Measurements from ENCODE around the gene EFCAB7. TPM values are rescaled to one million over a fixed set of nuclear protein-coding genes. Genes with fewer than 3 reads are reported as not detected.

EFCAB7 gene
- total and polyA plus RNA-seq, 2 of the 4 experiments (the other 2 are of a cell fraction), result 2.3 TPM

- Histone ChIP-seq H3K36me3 (ENCODE audit: control insufficient read depth, insufficient read depth, low read length) (no peaks in the 10 kb centered on the region; the same call in 1 of the 2 replicates), H3K9ac (ENCODE audit: low read depth, low read length) (no peak overlapping the region), H2BK15ac (ENCODE audit: low read depth, low read length) (no peak overlapping the region), H2AFZ (replicated peaks; ENCODE audit: low read length, poor library complexity) (no peak overlapping the region), H3K9me1 (ENCODE audit: insufficient read depth, low read length) (peaks cover 3% of the 10 kb centered on the region; the same call in 1 of the 2 replicates), H3K23ac (ENCODE audit: low read depth, low read length) (no peak overlapping the region), H3K14ac (replicated peaks; ENCODE audit: low read depth, low read length) (no peak overlapping the region), H4K5ac (ENCODE audit: low read depth, low read length) (no peak overlapping the region), H3K56ac (ENCODE audit: extremely low read depth, insufficient read depth, low read length) (no peak overlapping the region), H2BK120ac (ENCODE audit: low read depth, low read length) (no peak overlapping the region), H4K20me1 (ENCODE audit: insufficient read depth, low read length) (peaks cover 13% of the 10 kb centered on the region; the same call in 1 of the 2 replicates), H3K79me1 (ENCODE audit: low read depth in 1 of 2, low read length in 2 of 2) (peaks cover 35 to 37% of the 10 kb centered on the region in 2 experiments), H3K4me2 (ENCODE audit: low read depth, low read length) (no peak overlapping the region), H3K4ac (ENCODE audit: low read depth, low read length) (no peak overlapping the region), H2AK9ac (replicated peaks; ENCODE audit: low read depth, low read length, poor library complexity) (no peak overlapping the region), H4K91ac (ENCODE audit: insufficient read depth, low read depth, low read length) (no peak overlapping the region), H3K9me3 (ENCODE audit: control insufficient read depth, insufficient read depth, low read length) (no peaks in the 10 kb centered on the region), H3K18ac (ENCODE audit: low read depth, low read length) (no peak overlapping the region), H3K27ac (ENCODE audit: insufficient read depth, low read length) (no peak overlapping the region), H2BK5ac (ENCODE audit: low read depth, low read length, poor library complexity, severe bottlenecking) (no peak overlapping the region), H3K4me1 (ENCODE audit: control insufficient read depth, insufficient read depth, low read length) (0 out of 2 replicates have a peak, but pooled peaks cover 2% of the 10 kb centered on the region), H3K27me3 (ENCODE audit: control insufficient read depth, insufficient read depth, low read length) (no peaks in the 10 kb centered on the region), H3K4me3 (ENCODE audit: insufficient read depth, low read depth, low read length) (no peak overlapping the region), H4K8ac (ENCODE audit: low read depth in 2 of 2, low read length in 2 of 2) (no peak overlapping the region), H2BK20ac (ENCODE audit: low read depth, low read length) (no peak overlapping the region), H2AK5ac (ENCODE audit: low read depth, low read length) (no peak overlapping the region)
- DNase-seq (no peak), ATAC-seq (ENCODE audit: low read depth) (no peak)
- in situ Hi-C loops (cut with MboI; ENCODE audit: low sequenced_read_pairs) (no loop called here), intact Hi-C loops (cut with micrococcal nuclease) (no loop called here), dilution Hi-C loops (cut with HindIII; ENCODE audit: low sequenced_read_pairs, unreplicated experiment) (no loop called here)
- BruUV-seq (replicated peaks), result no TSS peak
- ChIA-PET CTCF (no interaction called here), POLR2A (ENCODE audit: unreplicated experiment) (no interaction called here)
- TF ChIP-seq ELK1 (IDR thresholded peaks at IDR 0.05; ENCODE audit: borderline replicate concordance, low read depth, low read length) (no peak), MAZ (IDR thresholded peaks at IDR 0.05; ENCODE audit: borderline replicate concordance, low read depth, low read length) (no peak), SMC3 (IDR thresholded peaks at IDR 0.05; ENCODE audit: low read depth, low read length) (no peak), POLR2A (IDR thresholded peaks at IDR 0.05; ENCODE audit: low read depth, low read length) (no peak), RFX5 (IDR thresholded peaks at IDR 0.05; ENCODE audit: low read depth, low read length) (no peak), BHLHE40 (IDR thresholded peaks at IDR 0.05; ENCODE audit: low read depth, low read length) (no peak), CEBPB (IDR thresholded peaks at IDR 0.05; ENCODE audit: low read depth, low read length) (no peak)
- TF ChIP-seq, protein P1, sequence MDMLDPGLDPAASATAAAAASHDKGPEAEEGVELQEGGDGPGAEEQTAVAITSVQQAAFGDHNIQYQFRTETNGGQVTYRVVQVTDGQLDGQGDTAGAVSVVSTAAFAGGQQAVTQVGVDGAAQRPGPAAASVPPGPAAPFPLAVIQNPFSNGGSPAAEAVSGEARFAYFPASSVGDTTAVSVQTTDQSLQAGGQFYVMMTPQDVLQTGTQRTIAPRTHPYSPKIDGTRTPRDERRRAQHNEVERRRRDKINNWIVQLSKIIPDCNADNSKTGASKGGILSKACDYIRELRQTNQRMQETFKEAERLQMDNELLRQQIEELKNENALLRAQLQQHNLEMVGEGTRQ (IDR thresholded peaks at IDR 0.05; ENCODE audit: low read depth, low read length), result no peak
- WGBS, 2 experiments (ENCODE audit: extremely low coverage in 2 of 2, insufficient read length in 1 of 2), result no CpG with 5 or more reads among the region's 1 CpG
Observed at GRCh38 chr1:63601912-63602311, 78.6 kb downstream of the EFCAB7 start.

Data from IMR-90 (cell line).